K562 (cell line): ENCODE results near the gene GP1BB. TPM values are rescaled to one million over a fixed set of nuclear protein-coding genes. Genes with fewer than 3 reads are reported as not detected.
A peak's percentile ranks its signal among the peaks of the same experiment; 100 is the strongest.

ENCODE experiments used
- ATAC-seq: fragments of 200-7000 bp; cut with Tn5 transposase; 3 replicates; pipeline ENCODE4 v1.9.1; 2020; ENCODE audit warnings: moderate library complexity
- BruUV-seq: library from RNA; stranded (reverse); fragments of 400-500 nt; replicated peaks from 2 replicates; lab custom pipeline; 2021; lab: Mats Ljungman, UMichigan
- CTCF ChIA-PET: fragments of 300-600 bp; formaldehyde crosslinking; extraction: SDS; loops from one replicate; lab custom pipeline; 2021; ENCODE audit warnings: low intra/inter-chr PET ratio; lab: Yijun Ruan, JAX
- POLR2A ChIA-PET: fragments of 300-600, 350-650 bp; sonication (Branson Sonifier 250); formaldehyde crosslinking; extraction: SDS; loops from one replicate; lab custom pipeline; 2021; ENCODE audit warnings: antibody characterized with exemption, inconsistent platforms; lab: Yijun Ruan, JAX
- DNase-seq, 4 experiments: peaks; one replicate each; pipeline versions ENCODE4 v3.0.0 to v3.0.0-alpha.2; 2011 to 2018; ENCODE audit warnings: low spot score in 3 of 4, mixed read lengths in 3 of 4; ENCODE audit errors: extremely low read depth in 1 of 4
- FAIRE-seq: peaks from 2 replicates; lab custom pipeline; 2011; peaks lifted over from hg19 to GRCh38; lab: Jason Lieb, UNC
- H2AFZ ChIP-seq: 2 replicates; pipeline ENCODE4 v1.6.0; 2011; ENCODE audit warnings: low read depth, low read length, control low read depth, inconsistent platforms
- H3K27ac ChIP-seq: fragments of 200-600 bp; 3 replicates; pipeline ENCODE4 v1.8.0; 2011; ENCODE audit warnings: low read depth, mild to moderate bottlenecking, control low read depth, inconsistent platforms, low read length, moderate library complexity, mixed read lengths; ENCODE audit errors: extremely low read depth
- H3K27me3 ChIP-seq, 2 experiments: fragments of 300-600 bp in 1 of 2; 2 replicates in 1 of 2; 3 replicates in 1 of 2; pipeline versions ENCODE4 v1.6.0 to v1.8.0; 2011; ENCODE audit warnings: inconsistent platforms in 2 of 2, low read length in 2 of 2, mild to moderate bottlenecking in 1 of 2, mixed read lengths in 1 of 2, moderate library complexity in 1 of 2; ENCODE audit not compliant: control insufficient read depth in 2 of 2, insufficient read depth in 2 of 2
- H3K36me3 ChIP-seq: fragments of 300-600 bp; 3 replicates; pipeline ENCODE4 v1.8.0; 2011; ENCODE audit warnings: mild to moderate bottlenecking, low read length, inconsistent platforms; ENCODE audit not compliant: control insufficient read depth, insufficient read depth
- H3K4me1 ChIP-seq, 2 experiments: fragments of 200-600 bp in 1 of 2; replicated peaks in 1 of 2; 2 replicates in 1 of 2; 3 replicates in 1 of 2; pipeline versions ENCODE4 v1.5.1 to v1.8.0; 2011; ENCODE audit warnings: inconsistent platforms in 2 of 2, low read length in 2 of 2, mild to moderate bottlenecking in 1 of 2, mixed read lengths in 1 of 2, moderate library complexity in 1 of 2; ENCODE audit not compliant: control insufficient read depth in 2 of 2, insufficient read depth in 2 of 2
- H3K4me2 ChIP-seq: 2 replicates; pipeline ENCODE4 v1.6.1; 2011; ENCODE audit warnings: low read length, control low read depth, inconsistent platforms, mixed read lengths; ENCODE audit not compliant: insufficient read depth
- H3K4me3 ChIP-seq: fragments of 200-600 bp; sonication (generic), shearing (Covaris generic); 2 replicates; pipeline ENCODE4 v1.5.1; 2016; ENCODE audit warnings: control low read depth, inconsistent platforms
- H3K79me2 ChIP-seq: fragments of 200-600 bp; 3 replicates; pipeline ENCODE4 v1.8.0; 2011; ENCODE audit warnings: low read length, inconsistent platforms; ENCODE audit not compliant: control insufficient read depth, insufficient read depth
- H3K9ac ChIP-seq, 2 experiments: 2 replicates each; pipeline versions ENCODE4 v1.6.0 to v1.6.1; 2011; ENCODE audit warnings: low read depth in 2 of 2, low read length in 2 of 2, control low read depth in 1 of 2, inconsistent platforms in 1 of 2, mild to moderate bottlenecking in 1 of 2, mixed read lengths in 1 of 2; ENCODE audit not compliant: insufficient read depth in 1 of 2
- H3K9me1 ChIP-seq: one replicate; pipeline ENCODE4 v1.6.0; 2011; ENCODE audit warnings: inconsistent platforms, mild to moderate bottlenecking, low read length, moderate library complexity; ENCODE audit not compliant: control insufficient read depth, insufficient read depth
- H3K9me3 ChIP-seq: replicated peaks from 2 replicates; pipeline ENCODE4 v1.5.1; 2011; ENCODE audit warnings: low read depth, low read length, inconsistent platforms; ENCODE audit not compliant: control insufficient read depth, insufficient read depth
- H4K20me1 ChIP-seq: replicated peaks from 2 replicates; pipeline ENCODE4 v1.6.1; 2011; ENCODE audit warnings: low read length, inconsistent platforms, mixed read lengths; ENCODE audit not compliant: control insufficient read depth, insufficient read depth
- ATF3 ChIP-seq, 2 experiments: fragments of 450-650 bp in 1 of 2; sonication (generic) in 1 of 2; formaldehyde crosslinking in 1 of 2; IDR thresholded peaks in 1 of 2; conservative IDR thresholded peaks in 1 of 2; 2 replicates each; pipeline versions ENCODE4 v1.6.1 to v1.8.1; 2016 to 2023; ENCODE audit warnings: mild to moderate bottlenecking in 2 of 2, moderate library complexity in 2 of 2, inconsistent platforms in 1 of 2, missing genetic modification reagents in 1 of 2
- FIP1L1 ChIP-seq: fragments of 200-400 bp; formaldehyde crosslinking; IDR thresholded peaks from 2 replicates; pipeline ENCODE4 v1.6.1; 2018; ENCODE audit warnings: mild to moderate bottlenecking, low read depth, low read length; ENCODE audit not compliant: poor library complexity, severe bottlenecking
- HMGXB4 ChIP-seq: sonication (generic); formaldehyde crosslinking; IDR thresholded peaks from 2 replicates; pipeline ENCODE4 v1.8.1; 2023; ENCODE audit warnings: mild to moderate bottlenecking, missing genetic modification reagents
- RUNX1 ChIP-seq: sonication (generic); IDR thresholded peaks from 2 replicates; pipeline ENCODE4 v1.6.1; 2016; ENCODE audit warnings: antibody characterized with exemption, low read depth
- SMAD3 ChIP-seq: fragments of 450-650 bp; formaldehyde crosslinking; conservative IDR thresholded peaks from 2 replicates; pipeline ENCODE4 v1.4.0; 2020; ENCODE audit warnings: mild to moderate bottlenecking
- STAT6 ChIP-seq: sonication (generic); formaldehyde crosslinking; IDR thresholded peaks from 2 replicates; pipeline ENCODE4 v1.8.1; 2023; ENCODE audit warnings: mild to moderate bottlenecking, missing genetic modification reagents
- TAF15 ChIP-seq: fragments of 200-400 bp; formaldehyde crosslinking; IDR thresholded peaks from 2 replicates; pipeline ENCODE4 v1.6.1; 2017; ENCODE audit warnings: mild to moderate bottlenecking, low read depth, low read length, moderate library complexity
- ZBTB7A ChIP-seq: IDR thresholded peaks from 2 replicates; pipeline ENCODE4 v1.6.1; 2011; ENCODE audit warnings: low read depth, mild to moderate bottlenecking, low read length, moderate library complexity, borderline replicate concordance; ENCODE audit not compliant: control insufficient read depth
- ZBTB9 ChIP-seq: fragments of 450-650 bp; formaldehyde crosslinking; IDR thresholded peaks from 2 replicates; pipeline ENCODE4 v1.4.0; 2020; ENCODE audit warnings: mild to moderate bottlenecking, moderate library complexity
- ZNF764 ChIP-seq: fragments of 250-450 bp; sonication (Bioruptor Pico); IDR thresholded peaks from 2 replicates; pipeline ENCODE4 v1.4.0; 2020; ENCODE audit warnings: low read depth, mild to moderate bottlenecking, moderate library complexity
- WGBS: fragments of 100-300 bp; shearing (Covaris generic); methylation state at CpG from one replicate; pipeline ENCODE4 v1.1.6; 2016; ENCODE audit warnings: low coverage, mixed read lengths; ENCODE audit not compliant: insufficient coverage; ENCODE audit errors: missing lambda C conversion rate; 5-methylcytosine and 5-hydroxymethylcytosine counted together
- in situ Hi-C: fragments of 300-500 bp; cut with MboI; formaldehyde crosslinking; loops from 4 replicates; pipeline ENCODE4 v1.15.0; 2018; ENCODE audit warnings: inconsistent platforms, mixed read lengths
- intact Hi-C: fragments of 100-400 bp; cut with micrococcal nuclease; formaldehyde crosslinking; loops from 2 replicates; pipeline ENCODE4 v1.14.2; 2022
- polyA plus RNA-seq, 8 experiments: library from polyadenylated mRNA; depleted of rRNA in 4 of 8; stranded (reverse) in 5 of 8; unstranded in 3 of 8; fragments of >200 nt; fragmentation: Nextera tagmentation in 2 of 8; fragmentation: Illumina TruSeq in 1 of 8; extraction: Ambion mirVana in 2 of 8; extraction: Trizol in 1 of 8; gene quantifications; 2 replicates each; pipeline versions ENCODE4 v1.2.1 to v1.2.3, GENCODE V29; 2011 to 2014; ENCODE audit warnings: inconsistent platforms in 1 of 8, missing spikeins in 1 of 8
- total RNA-seq, 7 experiments: library from RNA; depleted of rRNA in 6 of 7; stranded (reverse); fragments of >200 nt in 6 of 7; fragmentation: Illumina TruSeq in 2 of 7; extraction: Trizol in 2 of 7; gene quantifications; 2 replicates each; pipeline versions ENCODE4 v1.2.1 to v1.2.3, GENCODE V29; 2011 to 2021; ENCODE audit warnings: low replicate concordance in 1 of 7

The GP1BB gene
- total and polyA plus RNA-seq, 9 of the 15 experiments (the other 6 are each of a cell fraction or from before 2014, with no cell fraction given), result 0.69 to 162 (median 2.8) TPM

- no peaks in the 10 kb centered on the region for H3K79me2 ChIP-seq
- WGBS, result 23% methylated on average over 31 of the region's 31 CpGs
- peak; percentile 9; the same call in 1 of the 2 replicates for TF ChIP-seq RUNX1
- TF ChIP-seq TAF15, result peak; percentile 38; the same call in 1 of the 2 replicates
- 0 out of 2 replicates have a peak, but pooled peaks have one; percentile 0 for TF ChIP-seq ZBTB9 (CRISPR knock-in tag)
- peak; percentile 64; the same call in 1 of the 2 replicates for TF ChIP-seq HMGXB4
- 0 out of 2 replicates have a peak, but pooled peaks have one; percentile 11 for TF ChIP-seq ZNF764 (CRISPR knock-in tag)
- peak; percentile 80; the same call in 1 of the 2 replicates for TF ChIP-seq ZBTB7A
- TF ChIP-seq FIP1L1, result peak; percentile 67
- TF ChIP-seq SMAD3 (CRISPR knock-in tag), result no peak
- TF ChIP-seq STAT6 (CRISPR knock-in tag), result 0 out of 2 replicates have a peak, but pooled peaks have one; percentile 36
- no peak for TF ChIP-seq ATF3 (IDR thresholded peaks at IDR 0.05)
- TF ChIP-seq ATF3 (CRISPR knock-in tag; conservative IDR thresholded peaks at IDR 0.05), result peak; percentile 81
Observed at GRCh38 chr22:19738664-19739447, 15.5 kb downstream of the GP1BB start.

More at GRCh38 chr22:19738664-19739447, 15.5 kb downstream of the GP1BB start:
- Histone ChIP-seq H3K27me3 (peaks cover 0 to 68% of the 10 kb centered on the region in 2 experiments; a peak in 3 of 5 replicates), H3K4me3 (no peak overlapping the region), H4K20me1 (peaks cover 30% of the 10 kb centered on the region), H3K9me1 (no peaks in the 10 kb centered on the region), H3K36me3 (no peaks in the 10 kb centered on the region), H3K4me1 (peaks cover 0 to 79% of the 10 kb centered on the region in 2 experiments; a peak in 2 of 5 replicates), H3K27ac (no peak overlapping the region), H3K4me2 (no peak overlapping the region), H3K9ac (peak overlapping the region in 1 of 2 experiments; percentile 69; a peak in 2 of 4 replicates), H3K9me3 (no peaks in the 10 kb centered on the region), H2AFZ (no peak overlapping the region)
- POLR2A ChIA-PET, result interaction anchor here (0.7 to 1.5 kb wide), 4 partner anchors 8 to 157 kb away, joined by 3 to 9 read pairs (median 4); no protein-coding TSS in a partner anchor
- BruUV-seq, result no TSS peak
- peak in 1 of 4 experiments; percentile 58 for DNase-seq
- intact Hi-C loops, result no loop called here
- no peak for ATAC-seq
- in situ Hi-C loops, result no loop called here
- FAIRE-seq, result peak; percentile 15
- CTCF ChIA-PET, result interaction anchor here (0.7 kb wide), 2 partner anchors 175 to 454 kb away, joined by 4 to 5 read pairs; no protein-coding TSS in a partner anchor
